Muscle layer of colon (tissue), 2 donors: ENCODE data around the gene OXSR1.
"Not testable (repeated sequence)": the region's sequence is repeated elsewhere in the genome, so short reads cannot be mapped to it uniquely, and the experiment has no call there.

Source experiments
- H3K27ac ChIP-seq: one replicate; pipeline ENCODE4 v1.7.0; 2013; ENCODE audit warnings: low read depth, mild to moderate bottlenecking, low read length, moderate library complexity
- H3K27me3 ChIP-seq, 2 donors: one replicate each; pipeline ENCODE4 v1.7.0; 2013; ENCODE audit warnings: low read length in 2 of 2, mild to moderate bottlenecking in 2 of 2; ENCODE audit not compliant: insufficient read depth in 2 of 2, control insufficient read depth in 1 of 2
- H3K36me3 ChIP-seq: one replicate; pipeline ENCODE4 v1.7.0; 2013; ENCODE audit warnings: mild to moderate bottlenecking, low read length; ENCODE audit not compliant: insufficient read depth
- H3K4me1 ChIP-seq: one replicate; pipeline ENCODE4 v1.7.0; 2013; ENCODE audit warnings: mild to moderate bottlenecking, low read length; ENCODE audit not compliant: insufficient read depth
- H3K4me3 ChIP-seq, 2 donors: one replicate each; pipeline ENCODE4 v1.7.0; 2013; ENCODE audit warnings: low read length in 2 of 2, low read depth in 1 of 2, mild to moderate bottlenecking in 1 of 2, moderate library complexity in 1 of 2
- H3K9ac ChIP-seq: one replicate; pipeline ENCODE4 v1.7.0; 2013; ENCODE audit warnings: low read length
- H3K9me3 ChIP-seq: one replicate; pipeline ENCODE4 v1.7.0; 2013; ENCODE audit warnings: mild to moderate bottlenecking, low read length
- donor health status: abdominal sarcoma.
- donor health status: Adenocarcinoma of cecum.

The OXSR1 gene

DNA sequence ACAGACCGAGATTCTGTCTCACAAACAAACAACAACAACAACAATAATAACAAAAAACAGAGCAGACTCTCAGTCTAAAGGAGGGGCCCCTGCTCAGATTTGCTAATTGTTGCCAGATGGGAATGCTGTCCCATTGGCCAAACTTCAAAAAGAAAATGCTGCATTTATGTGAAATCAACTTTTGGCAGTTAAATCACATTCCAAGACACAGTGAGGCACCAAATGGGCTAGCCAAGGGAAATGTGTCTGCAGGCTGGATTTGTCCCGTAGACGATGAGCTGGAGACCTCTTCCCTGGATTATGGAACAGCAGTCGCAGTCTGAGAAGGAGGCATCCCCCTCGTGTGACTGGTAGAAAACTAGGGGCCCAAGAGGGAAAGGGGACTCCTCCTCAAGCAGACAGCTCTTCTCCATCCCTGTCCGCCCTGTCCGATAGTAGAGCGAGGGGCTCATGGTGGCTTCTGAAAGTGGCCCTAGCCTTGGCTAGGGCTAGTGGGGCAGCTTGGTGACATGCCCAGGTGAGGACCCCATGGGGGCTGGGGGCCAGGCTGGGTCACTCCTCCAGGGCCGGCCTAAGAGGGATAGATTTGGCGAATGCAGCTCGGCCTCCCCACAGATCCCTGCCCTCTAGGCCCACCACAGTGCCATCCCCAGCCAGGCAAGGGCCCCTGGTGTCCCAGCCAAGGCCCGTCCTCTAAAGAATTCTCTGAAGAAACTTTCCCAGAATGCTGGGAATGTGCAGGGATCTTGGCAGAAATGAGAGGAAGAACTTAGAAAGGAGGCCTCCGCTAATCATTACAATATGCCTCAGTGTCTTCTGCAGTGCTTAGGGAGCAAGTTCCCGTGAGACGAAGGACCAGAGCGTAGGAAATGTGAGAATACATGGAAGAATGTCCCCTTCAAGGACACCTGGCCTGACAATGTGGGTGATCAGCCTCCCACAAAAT, 118.7 kb downstream of the OXSR1 start:
- H3K4me3 ChIP-seq, result no peak overlapping the region
- H3K4me1 ChIP-seq, result no peaks in the 10 kb centered on the region
- no peaks in the 10 kb centered on the region for H3K36me3 ChIP-seq
- no peaks in the 10 kb centered on the region for H3K9me3 ChIP-seq
- no peaks in the 10 kb centered on the region for H3K27me3 ChIP-seq
- H3K9ac ChIP-seq, result no peak overlapping the region
- H3K27ac ChIP-seq, result no peak overlapping the region

DNA sequence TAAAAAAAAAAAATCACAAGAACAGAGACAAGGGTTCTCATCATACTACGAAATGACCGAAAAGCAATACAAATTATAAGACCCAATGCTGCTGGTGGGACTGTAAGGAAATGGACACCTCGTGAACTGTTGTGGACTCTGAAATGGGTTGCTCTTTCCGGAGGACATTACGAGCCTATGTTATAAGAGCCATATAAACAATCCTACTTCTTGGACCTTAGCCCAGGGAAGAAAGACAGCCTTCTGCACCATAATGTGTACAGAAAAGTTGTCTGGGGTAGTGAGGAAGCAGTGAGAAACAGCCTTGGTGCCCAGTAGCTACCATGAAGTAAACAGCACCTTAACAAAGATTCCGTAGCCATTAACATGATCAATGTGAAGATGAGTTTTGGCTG, 119.4 kb downstream of the OXSR1 start:
- Histone ChIP-seq H3K27ac (no peak overlapping the region), H3K4me1 (no peaks in the 10 kb centered on the region)

DNA sequence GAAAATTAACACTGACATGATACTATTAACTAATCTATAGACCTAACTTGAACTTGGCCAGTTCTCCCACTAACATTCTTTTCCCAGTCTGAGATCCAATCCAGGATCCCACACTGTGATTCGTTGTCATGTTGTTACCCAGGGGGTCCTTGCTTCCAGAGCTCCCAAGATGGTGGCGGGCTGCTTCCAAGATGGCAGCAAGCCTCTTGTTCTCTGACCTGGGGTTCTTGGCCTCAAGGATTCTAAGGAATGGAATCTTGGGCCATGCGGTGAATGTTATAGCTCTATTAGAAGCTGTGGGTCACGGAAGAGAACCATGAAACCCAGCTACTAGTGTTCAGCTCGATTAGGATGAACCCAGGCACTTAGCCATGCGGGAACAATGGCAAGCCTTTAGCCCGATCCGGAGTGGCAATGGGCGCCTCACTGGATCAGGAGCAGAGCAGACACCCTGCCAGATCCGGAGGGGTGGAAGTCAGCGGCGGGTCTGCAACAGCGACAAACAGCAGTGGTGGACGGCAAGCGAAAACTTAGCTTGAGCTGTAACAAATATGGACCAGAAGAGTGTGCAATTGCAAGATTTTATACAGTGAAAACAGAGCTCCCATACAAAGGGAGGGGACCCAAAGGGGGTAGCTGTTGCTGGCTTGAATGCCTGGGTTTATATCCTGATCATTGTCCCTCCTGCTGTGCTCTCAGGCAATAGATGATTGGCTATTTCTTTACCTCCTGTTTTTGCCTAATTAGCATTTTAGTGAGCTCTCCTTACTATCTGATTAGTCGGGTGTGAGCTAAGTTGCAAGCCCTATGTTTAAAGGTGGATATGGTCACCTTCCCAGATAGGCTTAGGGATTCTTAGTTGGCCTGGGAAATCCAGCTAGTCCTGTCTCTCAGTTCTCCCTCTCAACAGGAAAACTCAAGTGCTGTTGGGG, 124.2 kb downstream of the OXSR1 start:
- not testable (repeated sequence) for H3K4me3 ChIP-seq, H3K4me1 ChIP-seq, H3K27ac ChIP-seq, H3K36me3 ChIP-seq, H3K9ac ChIP-seq, H3K9me3 ChIP-seq, H3K27me3 ChIP-seq

More for the DNA sequence above, 119.4 kb downstream of the OXSR1 start:
- no peaks in the 10 kb centered on the region for H3K27me3 ChIP-seq
- H3K9me3 ChIP-seq, result no peaks in the 10 kb centered on the region
- H3K9ac ChIP-seq, result no peak overlapping the region
- no peak overlapping the region for H3K4me3 ChIP-seq
- no peaks in the 10 kb centered on the region for H3K36me3 ChIP-seq

GRCh38 chr3:38297053-38297452, 131.7 kb downstream of the OXSR1 start:
- H3K27ac ChIP-seq, H3K9ac ChIP-seq, H3K27me3 ChIP-seq, H3K4me3 ChIP-seq, H3K9me3 ChIP-seq, H3K36me3 ChIP-seq, H3K4me1 ChIP-seq: not testable (repeated sequence)

- Histone ChIP-seq H3K36me3 (no peaks in the 10 kb centered on the region), H3K4me1 (no peaks in the 10 kb centered on the region), H3K27ac (no peak overlapping the region), H3K9ac (no peak overlapping the region), H3K4me3 (no peak overlapping the region), H3K27me3 (no peaks in the 10 kb centered on the region), H3K9me3 (no peaks in the 10 kb centered on the region)
Measured at GRCh38 chr3:38297537-38297936, 132.2 kb downstream of the OXSR1 start.

DNA sequence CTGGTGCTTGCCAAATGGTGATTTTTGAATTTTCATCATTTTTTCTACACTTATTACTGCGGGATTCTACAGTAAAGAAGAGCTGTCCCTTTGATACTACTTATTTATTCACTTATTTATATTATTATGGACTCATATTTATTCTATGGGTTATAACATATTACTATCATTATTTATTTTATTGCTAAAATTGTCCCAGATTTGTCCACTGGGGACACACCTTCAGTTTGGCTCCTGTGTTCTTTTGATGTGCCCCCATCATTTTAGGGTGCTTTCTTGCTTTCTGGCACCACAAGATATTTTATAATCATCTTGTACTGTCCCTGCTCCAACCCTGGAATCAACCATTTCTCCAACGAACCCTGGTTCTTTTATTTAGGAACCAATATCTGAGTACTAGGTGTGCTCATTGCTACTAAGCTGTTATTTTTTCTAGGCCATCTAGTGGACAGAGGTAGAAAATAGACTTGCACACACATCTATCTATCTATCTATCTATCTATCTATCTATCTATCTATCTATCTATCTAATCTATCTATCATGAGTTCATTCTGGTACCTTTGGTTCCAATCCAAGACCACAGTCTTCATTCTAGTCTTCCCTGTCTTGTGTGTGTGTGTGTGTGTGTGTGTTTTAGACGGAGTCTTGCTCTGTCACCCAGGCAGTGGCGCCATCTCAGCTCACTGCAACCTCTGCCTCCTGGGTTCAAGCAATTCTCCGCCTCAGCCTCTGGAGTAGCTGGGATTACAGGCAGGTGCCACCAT, 132.8 kb downstream of the OXSR1 start:
- no peak overlapping the region for H3K4me3 ChIP-seq
- H3K27ac ChIP-seq, result no peak overlapping the region
- H3K4me1 ChIP-seq, result no peaks in the 10 kb centered on the region
- H3K9ac ChIP-seq, result no peak overlapping the region
- no peaks in the 10 kb centered on the region for H3K9me3 ChIP-seq
- H3K36me3 ChIP-seq, result no peaks in the 10 kb centered on the region
- no peaks in the 10 kb centered on the region for H3K27me3 ChIP-seq
